Activated gamma-delta T cell treated with anti-CD3 and anti-CD28 coated beads, Interleukin-2, amount 50 U/mL, for 16 hours (primary cell): ENCODE measurements around the gene TSPYL4.

Experiments
- DNase-seq: peaks from one replicate; pipeline ENCODE4 v3.0.0-alpha.2; 2020; ENCODE audit warnings: low read depth

Gene TSPYL4

GRCh38 chr6:116221911-116222310 is 32.0 kb downstream of the TSPYL4 start:
- no peak for DNase-seq

DNA sequence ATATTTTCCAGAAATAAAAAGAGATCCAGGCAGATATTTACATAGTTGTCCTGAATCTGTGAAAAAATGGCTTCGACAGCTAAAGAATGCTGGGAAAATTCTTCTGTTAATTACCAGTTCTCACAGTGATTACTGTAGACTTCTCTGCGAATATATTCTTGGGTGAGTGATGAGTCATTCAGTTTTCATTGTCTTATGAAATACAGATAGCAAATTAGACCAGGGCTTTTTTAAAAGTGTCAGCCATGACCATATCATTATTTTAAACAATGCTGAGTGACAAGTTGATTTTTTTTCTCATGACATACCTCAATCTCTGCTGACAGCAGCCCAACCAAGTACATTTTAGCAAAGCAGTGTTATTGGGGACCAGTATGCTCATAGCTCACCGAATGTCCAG is 32.8 kb downstream of the TSPYL4 start:
- DNase-seq: no peak

DNA sequence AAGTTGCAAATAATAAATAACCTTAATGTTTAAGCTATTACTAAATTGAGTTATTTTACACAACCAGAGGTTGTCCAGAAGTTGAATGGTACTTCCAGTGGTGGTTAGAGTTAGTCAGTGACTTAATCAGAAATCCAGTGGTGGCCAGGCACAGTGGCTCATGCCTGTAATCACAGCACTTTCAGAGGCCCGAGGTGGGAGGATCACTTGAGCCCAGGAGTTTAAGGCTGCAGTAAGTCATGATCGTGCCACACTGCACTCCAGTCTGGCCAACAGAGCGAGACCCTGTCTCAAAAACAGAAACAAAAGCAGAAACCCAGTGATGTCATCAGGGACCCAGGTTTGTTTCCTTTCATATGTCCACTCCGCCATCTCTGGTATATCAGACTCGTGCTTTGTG is 35.0 kb downstream of the TSPYL4 start:
- no peak for DNase-seq

DNA sequence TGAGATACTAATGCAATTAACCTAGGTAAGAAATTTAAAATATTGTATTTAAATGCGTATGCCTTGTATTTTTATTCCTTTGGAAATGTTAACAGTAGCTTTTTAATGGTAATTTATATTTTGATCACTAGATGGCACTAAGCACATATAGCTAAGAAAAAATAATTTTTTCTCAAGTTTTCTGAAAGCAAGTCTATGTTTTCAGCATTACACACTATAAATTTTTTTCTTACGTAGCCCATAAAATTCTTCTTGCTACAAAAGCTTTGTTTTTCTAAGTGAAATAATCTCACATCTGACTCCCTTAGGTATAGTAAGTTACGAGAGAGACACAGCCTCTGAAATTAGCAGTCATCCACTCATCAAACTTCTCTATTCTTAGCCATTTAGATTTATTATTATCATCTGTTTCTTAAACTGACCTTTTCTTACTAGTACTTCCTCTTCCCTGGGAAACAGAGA is 35.7 kb downstream of the TSPYL4 start:
- DNase-seq: no peak

- no peak for DNase-seq
These were observed 36.8 kb downstream of the TSPYL4 start for GRCh38 chr6:116217069-116217468.

GRCh38 chr6:116215414-116215813 is 38.5 kb downstream of the TSPYL4 start:
- no peak for DNase-seq

- no peak for DNase-seq
These were observed 39.2 kb downstream of the TSPYL4 start for GRCh38 chr6:116214681-116215080.

DNA sequence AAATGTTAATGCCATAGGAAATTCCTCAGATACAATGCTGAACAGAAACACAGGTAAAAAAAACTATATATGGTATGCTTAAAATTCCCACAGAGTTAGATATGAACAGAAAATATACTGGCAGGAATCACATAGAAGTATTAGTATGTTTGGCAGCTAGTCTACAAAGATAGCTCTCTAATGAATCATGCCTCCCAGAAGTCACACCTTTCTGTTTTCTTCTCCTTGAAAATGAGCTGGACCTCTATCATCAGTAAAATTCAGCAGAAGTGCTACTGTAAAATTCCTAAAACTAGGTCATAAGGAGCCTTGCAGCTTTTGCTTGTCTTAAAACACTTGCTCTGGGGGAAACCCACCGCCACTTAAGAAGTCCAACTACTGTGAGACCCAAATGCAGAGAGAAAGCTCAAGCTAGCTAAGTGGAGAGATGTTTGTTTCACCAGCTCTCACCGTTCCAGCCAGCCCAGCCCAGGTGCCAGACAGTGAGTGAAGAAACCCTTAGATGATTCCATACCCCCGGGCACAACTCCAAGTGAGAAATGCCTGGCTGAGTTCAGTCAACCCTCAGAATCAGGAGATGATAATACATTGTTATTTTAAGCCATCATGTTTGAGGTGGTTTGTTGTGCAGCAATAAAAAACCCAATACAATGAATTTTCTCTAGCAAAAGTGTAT is 43.0 kb downstream of the TSPYL4 start:
- DNase-seq: no peak

DNA sequence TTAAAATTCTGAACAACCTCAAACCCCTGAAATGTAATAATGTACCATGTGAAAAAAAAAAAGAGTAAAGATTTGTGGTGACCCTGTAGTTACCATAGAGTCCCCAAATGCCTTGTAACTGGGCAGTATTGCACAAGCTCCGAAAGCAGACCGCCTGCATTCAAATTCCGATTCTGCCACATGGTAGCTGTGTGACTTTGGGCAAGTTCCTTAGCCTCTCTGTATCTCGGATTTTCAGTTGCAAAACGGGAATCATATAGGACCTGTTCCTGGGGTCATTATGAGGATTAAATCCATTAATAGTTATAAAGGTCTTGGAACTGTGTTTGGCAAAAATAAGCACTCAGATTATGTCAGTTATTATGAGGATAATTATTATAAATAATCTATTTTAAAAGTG is 43.6 kb downstream of the TSPYL4 start:
- DNase-seq: no peak

DNA sequence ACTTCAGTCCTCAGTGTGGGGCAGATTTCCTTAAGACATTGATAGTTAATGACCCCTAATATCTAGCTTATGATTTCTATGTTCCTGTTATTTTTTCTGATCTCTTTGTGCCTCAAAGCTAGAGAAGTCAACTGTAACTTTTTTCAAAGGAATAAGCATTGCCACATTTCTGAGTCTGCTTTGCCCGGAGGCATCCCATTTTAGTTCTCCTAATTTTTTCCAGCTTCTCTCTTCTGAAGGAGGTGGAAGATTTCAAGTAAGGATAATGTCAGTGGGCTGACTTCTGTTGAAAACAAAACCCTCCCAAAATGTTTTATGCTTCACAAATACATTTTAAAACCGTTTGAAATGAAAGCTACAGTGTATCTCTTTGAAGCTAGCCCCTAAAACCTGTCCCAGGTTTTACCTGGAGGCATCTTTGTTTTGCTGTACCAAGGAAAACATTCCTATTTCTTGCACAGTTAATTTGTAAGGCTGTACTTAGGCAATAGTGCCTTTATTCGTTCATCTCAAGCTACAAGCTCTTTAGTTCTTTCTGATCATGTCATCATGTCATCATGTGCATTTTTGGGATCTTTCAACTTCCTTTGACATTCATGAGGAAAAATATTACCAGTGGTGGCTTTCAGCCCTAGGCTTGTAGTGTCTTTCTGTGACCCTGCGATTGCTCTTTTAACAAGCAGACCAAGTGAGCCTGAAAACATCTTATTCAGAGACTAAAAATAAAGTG is 45.7 kb downstream of the TSPYL4 start:
- DNase-seq: no peak

- no peak for DNase-seq
These were observed 47.5 kb downstream of the TSPYL4 start for GRCh38 chr6:116206231-116206903.

- no peak for DNase-seq
These were observed 48.6 kb downstream of the TSPYL4 start for GRCh38 chr6:116205281-116205680.

GRCh38 chr6:116201538-116201937 is 52.3 kb downstream of the TSPYL4 start:
- no peak for DNase-seq

GRCh38 chr6:116200619-116201249 is 53.1 kb downstream of the TSPYL4 start:
- no peak for DNase-seq
